ENCODE results near the gene CPNE5.

The CPNE5 gene

DNA sequence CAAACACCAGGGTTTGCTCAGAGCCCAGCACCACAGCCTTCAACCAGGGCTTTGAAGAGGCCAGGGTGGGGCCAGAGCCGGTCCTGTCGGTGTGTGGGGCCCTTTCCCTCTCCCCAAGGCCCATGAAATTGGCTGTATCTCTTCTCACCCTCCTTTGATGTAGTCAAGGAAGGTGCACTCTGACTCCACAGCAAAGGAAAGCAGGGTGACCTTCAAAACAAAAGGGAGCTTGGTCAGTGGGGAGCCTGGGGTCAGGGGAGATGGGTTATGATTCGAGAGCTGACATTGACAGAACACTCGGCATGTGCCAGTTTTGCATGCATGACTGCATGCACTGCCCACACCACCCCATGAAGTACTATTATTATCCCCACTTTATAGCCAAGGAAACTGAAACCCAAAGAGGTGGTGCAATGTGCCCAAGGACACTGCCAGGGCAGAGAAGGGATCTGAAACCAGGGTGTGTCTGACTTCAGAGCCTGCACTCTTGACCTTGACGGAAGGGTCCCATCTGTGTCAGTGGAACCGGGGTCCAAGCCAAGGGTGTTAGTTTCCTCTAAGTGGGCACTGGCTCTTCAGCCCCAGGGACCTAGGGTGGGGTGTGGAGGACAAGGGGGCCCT lies 86.2 kb downstream of the CPNE5 start:
- TF ChIP-seq TAF1 (IDR thresholded peaks at IDR 0.05; ENCODE audit: borderline replicate concordance, insufficient read depth, low read length) (no peak), SIN3A (IDR thresholded peaks at IDR 0.05; ENCODE audit: borderline replicate concordance, insufficient read depth, low read length) (no peak), POLR2AphosphoS5 (IDR thresholded peaks at IDR 0.05; ENCODE audit: low read depth, low read length) (no peak), REST (IDR thresholded peaks at IDR 0.05; ENCODE audit: insufficient read depth in 1 of 2, low read depth in 2 of 2, low read length in 2 of 2) (no peak), FOXP2 (optimal IDR thresholded peaks at IDR 0.05; ENCODE audit: borderline replicate concordance, extremely low read depth, extremely low read length, insufficient read depth) (no peak)

- no peak for TF ChIP-seq POLR2AphosphoS5 (IDR thresholded peaks at IDR 0.05; ENCODE audit: low read depth, low read length)
- no peak for TF ChIP-seq TAF1 (IDR thresholded peaks at IDR 0.05; ENCODE audit: borderline replicate concordance, insufficient read depth, low read length)
- no peak for TF ChIP-seq REST (IDR thresholded peaks at IDR 0.05; ENCODE audit: insufficient read depth in 1 of 2, low read depth in 2 of 2, low read length in 2 of 2)
- TF ChIP-seq FOXP2 (optimal IDR thresholded peaks at IDR 0.05; ENCODE audit: borderline replicate concordance, extremely low read depth, extremely low read length, insufficient read depth): no peak
- TF ChIP-seq SIN3A (IDR thresholded peaks at IDR 0.05; ENCODE audit: borderline replicate concordance, insufficient read depth, low read length): no peak
These were observed 86.9 kb downstream of the CPNE5 start for GRCh38 chr6:36752187-36752885.

- TF ChIP-seq FOXP2 (optimal IDR thresholded peaks at IDR 0.05; ENCODE audit: borderline replicate concordance, extremely low read depth, extremely low read length, insufficient read depth): no peak
- TF ChIP-seq SIN3A (IDR thresholded peaks at IDR 0.05; ENCODE audit: borderline replicate concordance, insufficient read depth, low read length): no peak
- no peak for TF ChIP-seq REST (IDR thresholded peaks at IDR 0.05; ENCODE audit: insufficient read depth in 1 of 2, low read depth in 2 of 2, low read length in 2 of 2)
- TF ChIP-seq TAF1 (IDR thresholded peaks at IDR 0.05; ENCODE audit: borderline replicate concordance, insufficient read depth, low read length): no peak
- TF ChIP-seq POLR2AphosphoS5 (IDR thresholded peaks at IDR 0.05; ENCODE audit: low read depth, low read length): no peak
These were observed 87.4 kb downstream of the CPNE5 start for GRCh38 chr6:36751833-36752186.

GRCh38 chr6:36751091-36751490 lies 88.2 kb downstream of the CPNE5 start:
- no peak for TF ChIP-seq REST (IDR thresholded peaks at IDR 0.05; ENCODE audit: insufficient read depth in 1 of 2, low read depth in 2 of 2, low read length in 2 of 2)
- no peak for TF ChIP-seq POLR2AphosphoS5 (IDR thresholded peaks at IDR 0.05; ENCODE audit: low read depth, low read length)
- no peak for TF ChIP-seq FOXP2 (optimal IDR thresholded peaks at IDR 0.05; ENCODE audit: borderline replicate concordance, extremely low read depth, extremely low read length, insufficient read depth)
- no peak for TF ChIP-seq TAF1 (IDR thresholded peaks at IDR 0.05; ENCODE audit: borderline replicate concordance, insufficient read depth, low read length)
- no peak for TF ChIP-seq SIN3A (IDR thresholded peaks at IDR 0.05; ENCODE audit: borderline replicate concordance, insufficient read depth, low read length)

Data from PFSK-1 (cell line).